GM18861 (cell line): ENCODE results near the gene NDOR1.
A peak's percentile ranks its signal among the peaks of the same experiment; 100 is the strongest.
"Not testable (repeated sequence)": the region's sequence is repeated elsewhere in the genome, so short reads cannot be mapped to it uniquely, and the experiment has no call there.

Source experiments
- ATAC-seq: cut with Tn5 transposase; IDR thresholded peaks from one replicate; pipeline ENCODE4 v1.9.1; 2021; ENCODE audit not compliant: unreplicated experiment

Gene NDOR1

GRCh38 chr9:137230705-137231371 is 25.3 kb downstream of the NDOR1 start, which contains the start of gene SLC34A3:
SLC34A3 (plus strand) TSS chr9:137230901; CDS start chr9:137231703, 802 bp downstream.
- ATAC-seq: no peak

- ATAC-seq: no peak
Observed at GRCh38 chr9:137231372-137232039, 26.0 kb downstream of the NDOR1 start.

GRCh38 chr9:137232101-137232500 is 26.6 kb downstream of the NDOR1 start:
- ATAC-seq: no peak

- no peak for ATAC-seq
Observed at GRCh38 chr9:137232510-137232909, 27.0 kb downstream of the NDOR1 start.

DNA sequence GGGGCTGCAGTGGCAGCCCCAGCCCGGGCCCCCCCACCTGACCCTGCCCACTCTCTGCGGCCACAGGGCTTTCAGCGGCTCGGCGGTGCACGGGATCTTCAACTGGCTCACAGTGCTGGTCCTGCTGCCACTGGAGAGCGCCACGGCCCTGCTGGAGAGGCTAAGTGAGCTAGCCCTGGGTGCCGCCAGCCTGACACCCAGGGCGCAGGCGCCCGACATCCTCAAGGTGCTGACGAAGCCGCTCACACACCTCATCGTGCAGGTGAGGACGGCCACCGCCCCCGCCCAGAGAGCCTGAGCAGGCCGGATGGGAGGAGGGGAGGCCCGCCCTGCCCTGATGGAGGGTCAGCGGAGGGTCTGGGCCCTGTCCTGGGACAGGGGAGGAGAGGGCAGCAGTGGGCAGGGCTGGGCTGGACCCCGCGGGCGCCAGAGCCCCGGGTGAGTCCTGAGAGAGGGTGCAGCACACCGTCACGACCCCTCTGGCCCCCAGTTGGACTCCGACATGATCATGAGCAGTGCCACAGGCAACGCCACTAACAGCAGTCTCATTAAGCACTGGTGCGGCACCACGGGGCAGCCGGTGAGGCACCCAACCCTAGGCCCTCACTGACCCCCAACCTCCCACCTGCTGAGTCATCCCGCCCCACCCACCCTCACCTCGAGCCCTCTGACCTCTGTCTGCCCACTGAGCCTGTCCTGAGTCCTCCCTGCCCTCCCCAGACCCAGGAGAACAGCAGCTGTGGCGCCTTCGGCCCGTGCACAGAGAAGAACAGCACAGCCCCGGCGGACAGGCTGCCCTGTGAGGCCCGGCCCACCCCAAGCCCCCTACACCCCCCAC is 27.9 kb downstream of the NDOR1 start:
- ATAC-seq: no peak

DNA sequence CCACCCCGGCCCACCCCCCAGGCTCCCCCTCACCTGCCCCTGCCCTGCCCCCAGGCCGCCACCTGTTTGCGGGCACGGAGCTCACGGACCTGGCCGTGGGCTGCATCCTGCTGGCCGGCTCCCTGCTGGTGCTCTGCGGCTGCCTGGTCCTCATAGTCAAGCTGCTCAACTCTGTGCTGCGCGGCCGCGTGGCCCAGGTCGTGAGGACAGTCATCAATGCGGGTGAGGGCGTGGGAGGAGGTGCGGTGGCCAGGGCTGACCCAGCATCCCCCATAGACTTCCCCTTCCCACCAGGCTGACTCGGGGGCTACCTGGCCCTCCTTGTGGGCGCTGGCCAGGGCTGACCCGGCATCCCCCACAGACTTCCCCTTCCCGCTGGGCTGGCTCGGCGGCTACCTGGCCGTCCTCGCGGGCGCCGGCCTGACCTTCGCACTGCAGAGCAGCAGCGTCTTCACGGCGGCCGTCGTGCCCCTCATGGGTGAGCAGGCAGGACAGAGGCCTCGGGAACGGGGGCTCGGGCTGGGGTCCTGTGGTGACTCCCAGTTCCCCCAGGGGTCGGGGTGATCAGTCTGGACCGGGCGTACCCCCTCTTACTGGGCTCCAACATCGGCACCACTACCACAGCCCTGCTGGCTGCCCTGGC is 28.7 kb downstream of the NDOR1 start:
- ATAC-seq: no peak

GRCh38 chr9:137234758-137235423 is 29.4 kb downstream of the NDOR1 start:
- ATAC-seq: no peak

GRCh38 chr9:137235424-137236237 is 30.1 kb downstream of the NDOR1 start:
- ATAC-seq: no peak

DNA sequence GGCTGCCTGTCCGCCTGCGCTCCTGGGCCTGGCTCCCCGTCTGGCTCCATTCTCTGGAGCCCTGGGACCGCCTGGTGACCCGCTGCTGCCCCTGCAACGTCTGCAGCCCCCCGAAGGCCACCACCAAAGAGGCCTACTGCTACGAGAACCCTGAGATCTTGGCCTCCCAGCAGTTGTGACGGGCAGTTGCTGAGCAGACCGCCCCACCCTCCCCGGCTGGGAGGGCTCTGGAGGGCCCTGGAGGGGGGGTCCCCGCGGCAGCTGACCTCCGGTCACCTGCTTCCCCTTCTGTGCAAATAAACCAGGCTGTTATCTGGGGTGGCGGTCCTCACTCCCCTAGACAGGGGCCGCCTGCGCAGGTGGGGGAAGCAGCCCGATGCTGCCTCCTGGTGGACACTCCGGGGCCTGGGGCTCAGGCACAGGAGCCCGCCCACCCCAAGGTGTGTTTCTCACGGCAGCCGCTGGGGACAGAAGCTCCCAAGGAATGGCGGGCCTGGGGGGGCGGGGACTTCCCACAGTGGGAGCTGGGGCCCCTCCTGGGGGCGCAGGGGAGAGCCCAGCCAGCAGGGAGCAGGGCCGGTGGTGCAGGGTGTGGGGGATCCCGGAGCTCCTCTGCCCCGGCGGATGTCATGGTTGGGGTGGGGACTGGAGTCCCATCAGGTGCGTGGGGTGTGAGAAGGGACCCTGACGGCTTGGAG is 30.9 kb downstream of the NDOR1 start:
- ATAC-seq: no peak

- ATAC-seq: no peak
Observed at GRCh38 chr9:137236936-137237421, 31.5 kb downstream of the NDOR1 start.

DNA sequence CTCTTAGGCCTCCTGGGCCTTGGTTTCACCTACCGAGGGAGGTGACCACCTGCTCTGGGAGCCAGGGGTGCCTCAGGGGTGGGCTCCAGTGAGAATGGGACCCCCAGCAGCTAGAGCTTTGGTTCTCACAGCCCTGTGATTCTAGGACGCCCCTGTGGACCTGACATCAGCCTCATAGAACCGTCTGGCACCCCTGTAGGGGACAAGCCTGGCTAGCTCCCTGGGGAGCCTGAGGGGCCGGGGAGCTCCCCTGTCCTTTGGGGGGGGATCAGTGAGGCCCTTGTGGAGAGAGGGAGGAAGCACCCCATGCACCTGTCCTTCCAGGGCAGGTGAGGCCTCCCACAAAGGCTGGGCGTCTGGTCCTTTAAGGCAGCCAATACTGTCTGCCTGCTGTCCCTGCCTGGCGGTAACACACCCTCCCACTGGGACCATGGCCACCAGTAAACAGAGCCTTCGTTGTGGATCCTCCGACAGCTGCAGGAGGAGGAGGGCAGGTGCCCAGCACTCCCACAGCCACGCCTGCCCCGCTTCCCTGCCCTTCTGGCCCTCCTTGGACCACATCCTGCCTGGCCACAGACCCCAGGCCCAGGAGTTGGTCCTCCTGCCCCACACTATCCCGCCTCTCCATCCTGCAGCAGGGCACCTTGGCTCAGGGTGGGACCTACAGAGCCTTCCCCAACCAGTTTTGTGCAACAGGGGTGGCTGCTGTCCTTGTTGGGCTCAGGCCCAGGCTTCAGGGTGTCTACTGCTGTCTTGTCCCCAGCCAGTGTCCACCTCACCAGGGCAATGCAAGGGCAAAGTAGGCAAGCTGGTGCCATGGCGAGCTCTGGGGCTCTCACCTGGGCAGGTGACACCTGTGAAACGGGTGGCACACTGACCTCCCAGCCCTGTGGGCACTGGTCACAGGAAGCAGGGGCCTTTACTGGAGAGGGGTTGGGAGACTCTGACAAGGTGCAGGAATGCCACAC is 32.5 kb downstream of the NDOR1 start:
- ATAC-seq: no peak

- not testable (repeated sequence) for ATAC-seq
Observed at GRCh38 chr9:137239541-137240200, 34.2 kb downstream of the NDOR1 start.

GRCh38 chr9:137240318-137240840 is 34.9 kb downstream of the NDOR1 start:
- ATAC-seq: peak; percentile 12

DNA sequence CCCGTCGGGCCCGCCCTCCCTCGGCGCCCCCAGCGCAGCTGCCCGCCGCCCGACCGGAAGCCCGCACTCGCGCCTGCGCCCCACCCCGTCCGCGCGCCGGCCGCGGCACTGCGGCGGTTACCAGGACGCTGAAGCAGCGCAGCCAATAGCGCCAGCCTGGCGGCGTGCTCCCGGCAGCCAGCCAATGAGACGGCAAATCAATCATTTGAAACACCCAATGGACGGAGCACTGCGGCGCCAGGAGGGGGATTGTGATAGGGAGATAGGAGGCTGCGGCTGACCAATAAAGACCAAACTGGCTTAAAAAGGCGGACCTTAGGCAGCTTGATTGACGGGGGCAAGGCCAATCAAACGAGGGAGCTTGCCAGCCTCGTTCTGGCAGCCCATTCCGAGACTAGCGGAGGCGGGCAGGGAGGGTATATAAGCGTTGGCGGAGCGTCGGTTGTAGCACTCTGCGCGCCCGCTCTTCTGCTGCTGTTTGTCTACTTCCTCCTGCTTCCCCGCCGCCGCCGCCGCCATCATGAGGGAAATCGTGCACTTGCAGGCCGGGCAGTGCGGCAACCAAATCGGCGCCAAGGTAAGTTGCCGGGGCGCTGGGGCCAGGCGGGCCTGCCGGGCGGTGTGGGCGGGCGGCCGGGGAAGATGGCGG is 35.5 kb downstream of the NDOR1 start, which contains the start of gene TUBB4B:
Gene TUBB4B (plus strand): TSS at position 447 of the 649 bp plus-strand sequence. CDS start 74 bp downstream, at position 521.
- ATAC-seq: peak; percentile 68

DNA sequence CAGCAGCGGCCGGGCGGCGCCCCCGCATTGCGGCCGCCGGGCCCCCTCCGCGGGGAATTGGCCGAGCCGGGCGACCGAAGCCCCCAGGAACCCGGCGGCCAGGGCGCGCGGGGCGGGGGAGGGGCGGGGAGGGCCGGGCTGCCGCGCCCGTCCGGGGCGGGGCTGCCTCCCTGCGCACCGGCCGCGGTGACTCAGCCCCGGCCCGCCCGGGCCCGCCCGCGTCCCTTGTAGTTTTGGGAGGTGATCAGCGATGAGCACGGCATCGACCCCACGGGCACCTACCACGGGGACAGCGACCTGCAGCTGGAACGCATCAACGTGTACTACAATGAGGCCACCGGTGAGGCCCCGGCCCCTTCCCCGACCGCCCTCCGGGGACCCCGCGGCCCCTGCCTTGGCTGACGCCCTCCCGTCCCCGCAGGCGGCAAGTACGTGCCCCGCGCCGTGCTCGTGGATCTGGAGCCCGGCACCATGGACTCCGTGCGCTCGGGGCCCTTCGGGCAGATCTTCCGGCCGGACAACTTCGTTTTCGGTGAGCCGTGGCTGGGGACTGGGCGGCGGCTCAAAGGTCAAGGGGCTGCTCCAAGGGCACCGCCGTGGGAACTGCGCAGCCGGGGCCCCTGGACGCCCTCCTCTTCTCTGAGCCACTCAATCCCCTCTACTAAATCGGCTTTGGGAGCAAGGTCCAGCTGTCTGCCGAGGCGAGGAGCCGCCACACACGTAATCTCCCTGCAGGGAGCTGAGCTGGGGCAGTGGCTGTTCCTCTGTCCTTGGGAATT is 36.2 kb downstream of the NDOR1 start:
- ATAC-seq: peak; percentile 1
